DOHH2 (cell line): ENCODE data around the gene TMEM80.

Experiments
- EZH2phosphoT487 ChIP-seq: fragments of 200-600 bp; sonication (generic); IDR thresholded peaks from 2 replicates; pipeline ENCODE4 v1.6.1; 2017; ENCODE audit warnings: borderline replicate concordance, mild to moderate bottlenecking, antibody characterized with exemption, low read length, moderate library complexity, mixed read lengths
- TF ChIP-seq, protein P1 (sequence below): fragments of 200-600 bp; sonication (generic); IDR thresholded peaks from one replicate; pipeline ENCODE4 v1.5.1; 2014; ENCODE audit warnings: antibody characterized with exemption, mild to moderate bottlenecking, low read depth, low read length; ENCODE audit not compliant: poor library complexity, severe bottlenecking

DNA sequence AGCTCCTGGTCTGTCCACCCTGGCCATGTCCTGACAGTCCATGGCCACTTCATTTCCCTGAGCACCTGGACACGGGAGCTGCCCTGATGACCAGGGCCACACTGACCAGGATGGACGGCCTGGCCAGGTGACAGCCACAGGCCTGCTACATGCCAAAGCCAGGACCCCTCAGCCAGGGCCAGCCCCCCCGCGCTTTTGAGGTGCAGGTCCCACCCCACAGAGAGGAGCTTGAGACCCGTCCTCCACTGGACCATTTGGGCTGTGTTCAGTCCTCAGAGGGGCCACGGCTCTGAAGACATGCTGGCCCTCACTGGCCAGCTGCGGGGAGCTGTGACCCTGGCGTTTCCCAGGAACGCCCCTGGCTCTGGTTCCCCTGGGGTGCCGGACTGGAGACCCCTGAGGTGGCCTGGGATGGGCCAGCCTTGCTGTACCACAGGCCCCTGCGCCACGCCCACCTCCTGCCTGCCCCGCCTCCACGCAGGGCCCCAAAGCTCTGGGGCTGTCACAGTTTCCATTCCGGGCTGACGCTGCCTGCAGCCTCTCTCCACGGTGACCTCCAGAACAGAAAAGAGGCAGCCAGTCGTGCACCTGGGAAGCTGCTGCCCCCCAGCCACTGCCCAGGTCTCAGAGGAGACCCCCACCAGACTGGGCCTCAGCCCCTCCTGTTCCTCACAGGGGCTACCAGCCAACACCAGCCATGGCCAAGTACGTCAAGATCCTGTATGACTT, 28.6 kb downstream of the TMEM80 start:
- TF ChIP-seq, protein P1, sequence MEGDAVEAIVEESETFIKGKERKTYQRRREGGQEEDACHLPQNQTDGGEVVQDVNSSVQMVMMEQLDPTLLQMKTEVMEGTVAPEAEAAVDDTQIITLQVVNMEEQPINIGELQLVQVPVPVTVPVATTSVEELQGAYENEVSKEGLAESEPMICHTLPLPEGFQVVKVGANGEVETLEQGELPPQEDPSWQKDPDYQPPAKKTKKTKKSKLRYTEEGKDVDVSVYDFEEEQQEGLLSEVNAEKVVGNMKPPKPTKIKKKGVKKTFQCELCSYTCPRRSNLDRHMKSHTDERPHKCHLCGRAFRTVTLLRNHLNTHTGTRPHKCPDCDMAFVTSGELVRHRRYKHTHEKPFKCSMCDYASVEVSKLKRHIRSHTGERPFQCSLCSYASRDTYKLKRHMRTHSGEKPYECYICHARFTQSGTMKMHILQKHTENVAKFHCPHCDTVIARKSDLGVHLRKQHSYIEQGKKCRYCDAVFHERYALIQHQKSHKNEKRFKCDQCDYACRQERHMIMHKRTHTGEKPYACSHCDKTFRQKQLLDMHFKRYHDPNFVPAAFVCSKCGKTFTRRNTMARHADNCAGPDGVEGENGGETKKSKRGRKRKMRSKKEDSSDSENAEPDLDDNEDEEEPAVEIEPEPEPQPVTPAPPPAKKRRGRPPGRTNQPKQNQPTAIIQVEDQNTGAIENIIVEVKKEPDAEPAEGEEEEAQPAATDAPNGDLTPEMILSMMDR: no peak
- TF ChIP-seq EZH2phosphoT487: no peak
